Peyer's patch (tissue), 4 donors: ENCODE data around the gene NELFCD. TPM values are rescaled to one million over a fixed set of nuclear protein-coding genes. Genes with fewer than 3 reads are reported as not detected.

Experiments used
- DNase-seq, 3 donors: peaks; one replicate each; pipeline ENCODE4 v3.0.0-alpha.2; 2017 to 2019
- H3K27ac ChIP-seq, 4 donors: fragments of 200-600 bp; sonication (generic); one replicate each; pipeline ENCODE4 v1.5.1; 2016 to 2019
- H3K27me3 ChIP-seq, 2 donors: fragments of 200-600 bp; sonication (generic); one replicate each; pipeline ENCODE4 v1.5.1; 2019
- H3K36me3 ChIP-seq, 3 donors: fragments of 200-600 bp; sonication (generic); one replicate each; pipeline ENCODE4 v1.5.1; 2016 to 2019
- H3K4me1 ChIP-seq, 4 donors: fragments of 200-600 bp; sonication (generic); one replicate each; pipeline ENCODE4 v1.5.1; 2016 to 2019
- H3K4me3 ChIP-seq, 4 donors: fragments of 200-600 bp; sonication (generic); 1 replicate in 3 of 4; 2 replicates in 1 of 4; pipeline ENCODE4 v1.5.1; 2016 to 2019; ENCODE audit warnings: mild to moderate bottlenecking in 1 of 4
- H3K9me3 ChIP-seq, 4 donors: fragments of 200-600 bp; sonication (generic); one replicate each; pipeline ENCODE4 v1.5.1; 2016 to 2019; ENCODE audit warnings: mild to moderate bottlenecking in 1 of 4
- CTCF ChIP-seq, 6 experiments: fragments of 450-650 bp in 4 of 6; fragments of 200-600 bp in 2 of 6; sonication (generic) in 1 of 6; IDR thresholded peaks; one replicate each; pipeline ENCODE4 v1.5.1; 2017 to 2019; ENCODE audit warnings: antibody characterized with exemption in 6 of 6, mild to moderate bottlenecking in 3 of 6, moderate library complexity in 1 of 6
- POLR2A ChIP-seq, 2 donors: fragments of 450-650 bp; IDR thresholded peaks; one replicate each; pipeline ENCODE4 v1.5.1; 2017; ENCODE audit warnings: antibody characterized with exemption in 2 of 2, mild to moderate bottlenecking in 2 of 2, moderate library complexity in 2 of 2
- total RNA-seq, 4 donors: library from RNA; depleted of rRNA; stranded (reverse); fragments of >200 nt; gene quantifications; one replicate each; pipeline ENCODE4 v1.1.0, GENCODE V29; 2016

The NELFCD gene
- 10 to 100 TPM; 39.6 to 98.2 (median 65.1) TPM for total RNA-seq

- Histone ChIP-seq H3K4me1 (peaks cover 0 to 30% (median 4%) of the 10 kb centered on the region in 4 donors), H3K4me3 (peak within 1 kb of the TSS; percentile 64 to 97 (median 66)), H3K27ac (peak within 1 kb of the TSS; percentile 80 to 94 (median 84)), H3K9me3 (no peaks in the 10 kb centered on the region), H3K27me3 (no peaks in the 10 kb centered on the region), H3K36me3 (no peaks in the 10 kb centered on the region)
- TF ChIP-seq POLR2A (IDR thresholded peaks at IDR 0.05) (peak; percentile 36 to 74), CTCF (IDR thresholded peaks at IDR 0.05) (no peak)
- DNase-seq = peak; percentile 86 to 96 (median 94)
These were observed at the start of gene NELFCD for GRCh38 chr20:58980711-58981627. TSS of gene NELFCD (plus strand) at chr20:58981256. CDS start at chr20:58981310, 54 bp downstream.

- Histone ChIP-seq H3K9me3 (no peaks in the 10 kb centered on the region), H3K36me3 (no peaks in the 10 kb centered on the region), H3K27ac (no peak overlapping the region), H3K4me3 (no peak overlapping the region), H3K27me3 (no peaks in the 10 kb centered on the region), H3K4me1 (no peaks in the 10 kb centered on the region)
- no peak for DNase-seq
- no peak for TF ChIP-seq CTCF (IDR thresholded peaks at IDR 0.05)
- no peak for TF ChIP-seq POLR2A (IDR thresholded peaks at IDR 0.05)
These were observed 48.9 kb upstream of the NELFCD start for GRCh38 chr20:58932170-58932569.

GRCh38 chr20:58938078-58938477 is 43.0 kb upstream of the NELFCD start:
- Histone ChIP-seq H3K27me3 (no peaks in the 10 kb centered on the region), H3K9me3 (no peaks in the 10 kb centered on the region), H3K36me3 (no peaks in the 10 kb centered on the region), H3K4me1 (no peaks in the 10 kb centered on the region), H3K4me3 (no peak overlapping the region), H3K27ac (no peak overlapping the region)
- TF ChIP-seq CTCF (IDR thresholded peaks at IDR 0.05) (no peak), POLR2A (IDR thresholded peaks at IDR 0.05) (no peak)
- no peak for DNase-seq

GRCh38 chr20:58938541-58938940 is 42.5 kb upstream of the NELFCD start:
- TF ChIP-seq CTCF (IDR thresholded peaks at IDR 0.05) (no peak), POLR2A (IDR thresholded peaks at IDR 0.05) (no peak)
- no peaks in the 10 kb centered on the region for H3K4me1 ChIP-seq
- H3K9me3 ChIP-seq = no peaks in the 10 kb centered on the region
- H3K27me3 ChIP-seq = no peaks in the 10 kb centered on the region
- H3K27ac ChIP-seq = no peak overlapping the region
- H3K4me3 ChIP-seq = no peak overlapping the region
- H3K36me3 ChIP-seq = no peaks in the 10 kb centered on the region
- DNase-seq = no peak

GRCh38 chr20:58941471-58941870 is 39.6 kb upstream of the NELFCD start:
- TF ChIP-seq POLR2A (IDR thresholded peaks at IDR 0.05) = no peak
- TF ChIP-seq CTCF (IDR thresholded peaks at IDR 0.05) = no peak
- no peak overlapping the region for H3K4me3 ChIP-seq
- no peaks in the 10 kb centered on the region for H3K27me3 ChIP-seq
- no peaks in the 10 kb centered on the region for H3K9me3 ChIP-seq
- no peak overlapping the region for H3K27ac ChIP-seq
- DNase-seq = no peak
- no peaks in the 10 kb centered on the region for H3K36me3 ChIP-seq
- no peaks in the 10 kb centered on the region for H3K4me1 ChIP-seq
